ENCODE data around the gene MAN1A2. TPM values are rescaled to one million over a fixed set of nuclear protein-coding genes. Genes with fewer than 3 reads are reported as not detected.

MAN1A2 gene
- total RNA-seq, 1 donor, result 51.0 TPM

GRCh38 chr1:117372863-117373412 is 5.7 kb downstream of the MAN1A2 start:
- H4K20me1 ChIP-seq (ENCODE audit: insufficient read depth, low read length), result peaks cover 25% of the 10 kb centered on the region
- no peak for DNase-seq (ENCODE audit: insufficient read length, low spot score, missing footprints)

GRCh38 chr1:117373932-117374331 is 6.7 kb downstream of the MAN1A2 start:
- H3K4me2 ChIP-seq (ENCODE audit: insufficient read depth, low read length), result no peak overlapping the region
- H4K20me1 ChIP-seq (ENCODE audit: insufficient read depth, low read length), result peaks cover 26% of the 10 kb centered on the region
- no peak for DNase-seq (ENCODE audit: insufficient read length, low spot score, missing footprints)
- H3K4me3 ChIP-seq (ENCODE audit: insufficient read depth, low read length), result no peak overlapping the region
- no peak for TF ChIP-seq CTCF (IDR thresholded peaks at IDR 0.05; ENCODE audit: extremely low read depth, low read depth, low read length)
- H3K9me3 ChIP-seq (ENCODE audit: low read depth, low read length), result no peaks in the 10 kb centered on the region
- H2AFZ ChIP-seq (ENCODE audit: low read length), result no peak overlapping the region
- H3K27ac ChIP-seq (ENCODE audit: low read depth, low read length), result no peak overlapping the region
- no peaks in the 10 kb centered on the region for H3K27me3 ChIP-seq (ENCODE audit: insufficient read depth, low read length)
- no peaks in the 10 kb centered on the region for H3K36me3 ChIP-seq (ENCODE audit: insufficient read depth, low read length)
- H3K4me1 ChIP-seq (ENCODE audit: insufficient read depth, low read length), result peaks cover 6% of the 10 kb centered on the region
- peaks cover 84% of the 10 kb centered on the region for H3K79me2 ChIP-seq (ENCODE audit: insufficient read depth, low read length)

More at GRCh38 chr1:117372863-117373412, 5.7 kb downstream of the MAN1A2 start:
- Histone ChIP-seq H3K27ac (ENCODE audit: low read depth, low read length) (no peak overlapping the region), H3K4me1 (ENCODE audit: insufficient read depth, low read length) (peaks cover 6% of the 10 kb centered on the region), H3K4me3 (ENCODE audit: insufficient read depth, low read length) (no peak overlapping the region), H3K79me2 (ENCODE audit: insufficient read depth, low read length) (peaks cover 86% of the 10 kb centered on the region), H3K36me3 (ENCODE audit: insufficient read depth, low read length) (no peaks in the 10 kb centered on the region), H2AFZ (ENCODE audit: low read length) (no peak overlapping the region), H3K4me2 (ENCODE audit: insufficient read depth, low read length) (no peak overlapping the region), H3K9me3 (ENCODE audit: low read depth, low read length) (no peaks in the 10 kb centered on the region), H3K27me3 (ENCODE audit: insufficient read depth, low read length) (no peaks in the 10 kb centered on the region)
- no peak for TF ChIP-seq CTCF (IDR thresholded peaks at IDR 0.05; ENCODE audit: extremely low read depth, low read depth, low read length)

- H3K4me3 ChIP-seq (ENCODE audit: insufficient read depth, low read length), result no peak overlapping the region
- H3K4me1 ChIP-seq (ENCODE audit: insufficient read depth, low read length), result peaks cover 6% of the 10 kb centered on the region
- no peaks in the 10 kb centered on the region for H3K36me3 ChIP-seq (ENCODE audit: insufficient read depth, low read length)
- no peaks in the 10 kb centered on the region for H3K9me3 ChIP-seq (ENCODE audit: low read depth, low read length)
- H2AFZ ChIP-seq (ENCODE audit: low read length), result no peak overlapping the region
- TF ChIP-seq CTCF (IDR thresholded peaks at IDR 0.05; ENCODE audit: extremely low read depth, low read depth, low read length), result no peak
- H3K27ac ChIP-seq (ENCODE audit: low read depth, low read length), result no peak overlapping the region
- H4K20me1 ChIP-seq (ENCODE audit: insufficient read depth, low read length), result peaks cover 26% of the 10 kb centered on the region
- H3K27me3 ChIP-seq (ENCODE audit: insufficient read depth, low read length), result no peaks in the 10 kb centered on the region
- no peak overlapping the region for H3K4me2 ChIP-seq (ENCODE audit: insufficient read depth, low read length)
- peaks cover 79% of the 10 kb centered on the region for H3K79me2 ChIP-seq (ENCODE audit: insufficient read depth, low read length)
- DNase-seq (ENCODE audit: insufficient read length, low spot score, missing footprints), result no peak
Observed at GRCh38 chr1:117375327-117375726, 8.1 kb downstream of the MAN1A2 start.

GRCh38 chr1:117387060-117387633 is 19.9 kb downstream of the MAN1A2 start:
- TF ChIP-seq CTCF (IDR thresholded peaks at IDR 0.05; ENCODE audit: extremely low read depth, low read depth, low read length), result no peak
- Histone ChIP-seq H3K79me2 (ENCODE audit: insufficient read depth, low read length) (peaks cover 74% of the 10 kb centered on the region), H3K4me1 (ENCODE audit: insufficient read depth, low read length) (no peaks in the 10 kb centered on the region), H2AFZ (ENCODE audit: low read length) (no peak overlapping the region), H3K36me3 (ENCODE audit: insufficient read depth, low read length) (no peaks in the 10 kb centered on the region), H3K9me3 (ENCODE audit: low read depth, low read length) (no peaks in the 10 kb centered on the region), H3K4me3 (ENCODE audit: insufficient read depth, low read length) (no peak overlapping the region), H3K27ac (ENCODE audit: low read depth, low read length) (no peak overlapping the region), H3K4me2 (ENCODE audit: insufficient read depth, low read length) (no peak overlapping the region), H4K20me1 (ENCODE audit: insufficient read depth, low read length) (peaks cover 32% of the 10 kb centered on the region), H3K27me3 (ENCODE audit: insufficient read depth, low read length) (no peaks in the 10 kb centered on the region)
- DNase-seq (ENCODE audit: insufficient read length, low spot score, missing footprints), result no peak
